ENCODE data around the gene DOK7.

Gene DOK7

GRCh38 chr4:3475713-3476260 lies 12.7 kb downstream of the DOK7 start:
- no peak for DNase-seq (ENCODE audit: low read depth)

- no peak for DNase-seq (ENCODE audit: low read depth)
These were observed 13.2 kb downstream of the DOK7 start for GRCh38 chr4:3476341-3476747.

- no peak for DNase-seq (ENCODE audit: low read depth)
These were observed 14.0 kb downstream of the DOK7 start for GRCh38 chr4:3476936-3477749.

- DNase-seq (ENCODE audit: low read depth): no peak
These were observed 14.8 kb downstream of the DOK7 start for GRCh38 chr4:3477750-3478430.

- DNase-seq (ENCODE audit: low read depth): no peak
These were observed 15.6 kb downstream of the DOK7 start for GRCh38 chr4:3478446-3479357.

GRCh38 chr4:3479358-3480101 lies 16.4 kb downstream of the DOK7 start:
- DNase-seq (ENCODE audit: low read depth): no peak

GRCh38 chr4:3480528-3481112 lies 17.5 kb downstream of the DOK7 start:
- DNase-seq (ENCODE audit: low read depth): peak; percentile 35

- no peak for DNase-seq (ENCODE audit: low read depth)
These were observed 18.0 kb downstream of the DOK7 start for GRCh38 chr4:3481113-3481531.

- DNase-seq (ENCODE audit: low read depth): no peak
These were observed 18.8 kb downstream of the DOK7 start for GRCh38 chr4:3481783-3482393.

GRCh38 chr4:3482707-3483106 lies 19.6 kb downstream of the DOK7 start:
- DNase-seq (ENCODE audit: low read depth): no peak

GRCh38 chr4:3483471-3483921 lies 20.4 kb downstream of the DOK7 start:
- DNase-seq (ENCODE audit: low read depth): peak; percentile 31

GRCh38 chr4:3484057-3484973 lies 21.2 kb downstream of the DOK7 start:
- peak; percentile 4 for DNase-seq (ENCODE audit: low read depth)

- no peak for DNase-seq (ENCODE audit: low read depth)
These were observed 22.1 kb downstream of the DOK7 start for GRCh38 chr4:3485011-3485791.

- DNase-seq (ENCODE audit: low read depth): no peak
These were observed 22.9 kb downstream of the DOK7 start for GRCh38 chr4:3485886-3486540.

GRCh38 chr4:3486541-3487540 lies 23.7 kb downstream of the DOK7 start:
- DNase-seq (ENCODE audit: low read depth): no peak

GRCh38 chr4:3487861-3488260 lies 24.8 kb downstream of the DOK7 start:
- no peak for DNase-seq (ENCODE audit: low read depth)

- no peak for DNase-seq (ENCODE audit: low read depth)
These were observed 25.7 kb downstream of the DOK7 start for GRCh38 chr4:3488820-3489219.
